Measurements from ENCODE around the gene EFCAB12. TPM values are rescaled to one million over a fixed set of nuclear protein-coding genes. Genes with fewer than 3 reads are reported as not detected.

Gene EFCAB12
- total and polyA plus RNA-seq, 10 of the 15 experiments (the other 5 are each of a cell fraction or from before 2014, with no cell fraction given), result 0.02 to 0.85 (median 0.33) TPM

DNA sequence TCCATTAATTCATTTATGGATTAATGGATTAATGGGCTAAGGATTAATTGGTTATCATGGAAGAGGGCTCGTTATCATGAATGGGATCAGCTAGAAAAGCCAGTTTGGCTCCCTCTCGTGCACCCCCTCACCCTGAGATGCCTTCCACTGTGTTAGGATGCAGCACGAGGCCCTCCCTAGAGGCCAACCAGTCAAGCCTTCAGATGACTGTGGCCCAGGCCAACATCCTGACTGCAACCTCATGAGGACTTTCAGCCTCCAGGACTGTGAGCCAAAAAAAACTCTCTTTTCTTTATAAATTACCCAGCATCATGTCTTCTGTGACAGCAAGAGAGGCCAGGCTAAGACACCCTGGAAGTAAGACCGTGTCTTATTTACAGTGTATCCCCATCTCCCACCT is 9.0 kb downstream of the EFCAB12 start:
- no TSS peak for BruUV-seq (replicated peaks)
- 28% methylated on average over 4 of the region's 4 CpGs for WGBS (ENCODE audit: insufficient coverage, insufficient replicate concordance, low lambda C conversion rate, missing lambda C conversion rate)
- FAIRE-seq (no peak), DNase-seq (ENCODE audit: low read depth, low spot score) (no peak), ATAC-seq (no peak)
- H3K9ac ChIP-seq (ENCODE audit: control insufficient read depth, insufficient read depth, low read length), result no peak overlapping the region
- ChIA-PET POLR2A (no interaction called here), CTCF (no interaction called here), RAD21 (ENCODE audit: unreplicated experiment) (no interaction called here), SMC1A (ENCODE audit: uncharacterized antibody, unreplicated experiment) (interaction anchor here (0.7 to 1.5 kb wide), 2 partner anchors 16 to 21 kb away, joined by 3 to 4 read pairs; partner anchors contain the start of genes IFT122 and MBD4)
- H3K4me3 ChIP-seq, result no peak overlapping the region
- no peaks in the 10 kb centered on the region for H3K27me3 ChIP-seq (replicated peaks in 1 of 2; ENCODE audit: control insufficient read depth in 2 of 2, insufficient read depth in 2 of 2, low read length in 1 of 2)
- H2AFZ ChIP-seq (ENCODE audit: control insufficient read depth, low read depth, low read length), result no peak overlapping the region
- no peaks in the 10 kb centered on the region; the same call in 2 of the 3 replicates for H3K9me3 ChIP-seq (replicated peaks; ENCODE audit: control insufficient read depth, insufficient read depth, low read length)
- H3K36me3 ChIP-seq (ENCODE audit: control insufficient read depth in 2 of 2, insufficient read depth in 2 of 2, low read length in 1 of 2), result no peaks in the 10 kb centered on the region
- intact Hi-C loops (cut with micrococcal nuclease; ENCODE audit: unreplicated experiment), result no loop called here
- H3K79me2 ChIP-seq (ENCODE audit: control insufficient read depth, insufficient read depth, low read length), result no peaks in the 10 kb centered on the region
- H3K27ac ChIP-seq (ENCODE audit: control insufficient read depth, insufficient read depth), result no peak overlapping the region
- no peaks in the 10 kb centered on the region for H4K20me1 ChIP-seq (ENCODE audit: control insufficient read depth, insufficient read depth)
- in situ Hi-C loops (cut with MboI), result no loop called here
- peaks cover 9% of the 10 kb centered on the region for H3K4me1 ChIP-seq (ENCODE audit: control insufficient read depth, insufficient read depth, low read length)
- no peak overlapping the region for H3K4me2 ChIP-seq (ENCODE audit: control insufficient read depth, insufficient read depth)
- TF ChIP-seq ETV6 (conservative IDR thresholded peaks at IDR 0.05 in 1 of 2, IDR thresholded peaks at IDR 0.05 in 1 of 2; ENCODE audit: borderline replicate concordance in 1 of 2, low read depth in 1 of 2), result no peak
- no peak for TF ChIP-seq NRF1 (conservative IDR thresholded peaks at IDR 0.05; ENCODE audit: low read depth, low read length)
- no peak for TF ChIP-seq MXI1 (IDR thresholded peaks at IDR 0.05; ENCODE audit: low read depth, low read length)
- TF ChIP-seq EZH2 (IDR thresholded peaks at IDR 0.05; ENCODE audit: borderline replicate concordance, control insufficient read depth, low read depth, low read length), result no peak
- no peak for TF ChIP-seq YY1 (IDR thresholded peaks at IDR 0.05; ENCODE audit: low read depth, low read length)
- TF ChIP-seq NBN (IDR thresholded peaks at IDR 0.05), result no peak

Measured in GM12878 (cell line).